ENCODE measurements around the gene ALOXE3. TPM values are rescaled to one million over a fixed set of nuclear protein-coding genes. Genes with fewer than 3 reads are reported as not detected.

Gene ALOXE3
- polyA plus RNA-seq, 4 donors = 0.04 TPM; not detected in 3

DNA sequence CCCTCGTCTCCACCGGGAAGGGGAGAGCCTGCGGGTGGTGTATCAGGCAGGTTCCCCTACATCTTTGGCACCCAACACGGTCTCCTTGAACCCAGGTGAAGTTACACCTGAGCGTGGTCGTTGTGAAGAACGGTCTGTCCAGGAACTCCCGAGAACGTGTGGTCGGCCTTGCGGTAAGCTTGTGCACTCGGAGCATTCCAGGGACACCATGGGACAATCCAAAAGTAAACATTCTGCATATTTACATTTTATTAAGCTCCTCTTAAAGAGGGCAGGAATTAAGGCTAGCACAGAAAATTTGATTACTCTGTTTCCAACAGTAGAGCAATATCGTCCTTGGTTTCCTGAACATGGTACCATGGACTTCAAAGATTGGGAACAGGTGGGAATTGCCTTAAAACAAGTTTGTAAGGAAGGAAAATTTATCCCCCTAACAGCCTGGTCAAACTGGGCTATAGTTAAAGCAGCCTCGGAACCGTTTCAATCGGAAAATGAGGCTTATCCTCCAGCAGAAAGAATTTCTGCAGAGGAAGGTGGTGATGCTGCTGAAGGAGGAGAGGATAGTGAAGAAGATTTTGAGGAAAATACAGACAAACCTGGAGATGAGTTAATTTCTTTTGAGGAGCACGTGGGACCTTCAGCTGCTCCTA lies 61.2 kb downstream of the ALOXE3 start:
- no peak for DNase-seq (ENCODE audit: low read depth in 4 of 4, low spot score in 3 of 4)

DNA sequence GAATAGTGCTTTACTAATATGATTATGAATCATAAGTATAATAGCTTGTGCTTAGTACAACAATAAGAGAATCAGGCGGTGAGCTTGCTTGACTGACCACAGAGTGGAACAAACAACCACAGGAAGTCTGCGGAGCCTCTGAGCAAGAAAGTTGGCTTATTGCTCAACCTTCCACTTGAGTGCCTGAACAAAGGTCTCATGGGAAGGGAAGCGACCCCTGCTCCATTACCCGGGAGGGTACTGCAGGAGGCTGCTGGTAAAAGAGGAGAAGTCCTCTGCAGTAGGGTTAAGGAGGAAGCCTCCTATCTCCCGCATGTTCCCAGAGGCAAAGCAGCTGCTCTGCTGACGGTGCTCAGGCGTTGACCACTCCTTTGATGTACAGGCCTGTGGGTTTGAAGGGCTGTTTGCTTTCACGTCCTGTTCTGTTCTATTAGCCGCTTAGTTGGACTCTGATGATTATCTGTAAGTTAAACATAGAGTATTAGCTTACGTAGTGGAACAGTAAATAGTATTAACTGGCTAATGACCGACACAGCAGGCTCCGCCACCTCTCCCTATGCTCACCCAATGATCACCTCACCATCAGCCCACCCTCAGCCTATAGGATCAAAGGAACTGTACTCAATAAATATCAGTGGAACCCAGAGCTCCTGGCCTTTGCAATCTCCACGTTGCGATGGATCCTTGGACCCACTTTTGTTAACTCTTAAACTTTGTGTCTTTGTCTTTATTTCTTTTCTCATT lies 61.9 kb downstream of the ALOXE3 start:
- no peak for DNase-seq (ENCODE audit: low read depth in 4 of 4, low spot score in 3 of 4)

DNA sequence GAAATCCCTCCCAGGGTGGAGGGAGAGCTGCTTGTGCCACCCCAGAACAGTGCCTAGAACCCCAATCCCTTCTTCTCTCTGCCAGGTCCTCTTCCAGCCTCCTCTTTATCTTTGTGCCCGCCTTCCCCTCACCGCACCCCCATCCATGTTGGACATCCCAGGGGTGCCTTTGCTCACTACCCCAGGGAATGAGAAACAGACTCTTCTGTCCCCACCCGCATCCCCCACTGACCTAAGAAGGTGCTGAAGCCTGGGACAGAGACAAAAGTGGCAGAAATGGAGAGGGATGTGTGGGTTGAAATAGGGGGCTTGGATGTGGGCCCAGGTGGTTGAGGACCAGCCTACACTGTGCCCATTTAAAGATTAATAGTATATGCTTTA lies 62.5 kb downstream of the ALOXE3 start:
- DNase-seq (ENCODE audit: low read depth in 4 of 4, low spot score in 3 of 4) = no peak

DNA sequence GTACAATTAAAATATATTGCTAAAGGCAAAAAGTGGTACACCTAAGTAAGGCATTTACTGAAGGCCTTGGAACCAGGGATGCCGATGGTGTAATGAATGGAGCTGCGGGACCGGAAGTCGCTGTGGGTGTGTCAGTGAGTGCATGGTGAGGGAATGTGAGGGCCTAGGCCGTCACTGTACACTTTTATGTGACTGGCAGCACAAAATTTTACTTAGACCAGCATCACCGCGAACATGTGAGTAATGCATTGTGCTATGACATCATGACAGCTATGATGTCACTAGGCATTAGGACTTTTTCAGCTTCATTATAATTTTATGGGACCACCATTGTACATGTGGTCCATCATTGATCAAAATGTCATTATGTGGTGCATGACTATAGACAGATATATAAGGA lies 64.7 kb downstream of the ALOXE3 start:
- no peak for DNase-seq (ENCODE audit: low read depth in 4 of 4, low spot score in 3 of 4)

DNA sequence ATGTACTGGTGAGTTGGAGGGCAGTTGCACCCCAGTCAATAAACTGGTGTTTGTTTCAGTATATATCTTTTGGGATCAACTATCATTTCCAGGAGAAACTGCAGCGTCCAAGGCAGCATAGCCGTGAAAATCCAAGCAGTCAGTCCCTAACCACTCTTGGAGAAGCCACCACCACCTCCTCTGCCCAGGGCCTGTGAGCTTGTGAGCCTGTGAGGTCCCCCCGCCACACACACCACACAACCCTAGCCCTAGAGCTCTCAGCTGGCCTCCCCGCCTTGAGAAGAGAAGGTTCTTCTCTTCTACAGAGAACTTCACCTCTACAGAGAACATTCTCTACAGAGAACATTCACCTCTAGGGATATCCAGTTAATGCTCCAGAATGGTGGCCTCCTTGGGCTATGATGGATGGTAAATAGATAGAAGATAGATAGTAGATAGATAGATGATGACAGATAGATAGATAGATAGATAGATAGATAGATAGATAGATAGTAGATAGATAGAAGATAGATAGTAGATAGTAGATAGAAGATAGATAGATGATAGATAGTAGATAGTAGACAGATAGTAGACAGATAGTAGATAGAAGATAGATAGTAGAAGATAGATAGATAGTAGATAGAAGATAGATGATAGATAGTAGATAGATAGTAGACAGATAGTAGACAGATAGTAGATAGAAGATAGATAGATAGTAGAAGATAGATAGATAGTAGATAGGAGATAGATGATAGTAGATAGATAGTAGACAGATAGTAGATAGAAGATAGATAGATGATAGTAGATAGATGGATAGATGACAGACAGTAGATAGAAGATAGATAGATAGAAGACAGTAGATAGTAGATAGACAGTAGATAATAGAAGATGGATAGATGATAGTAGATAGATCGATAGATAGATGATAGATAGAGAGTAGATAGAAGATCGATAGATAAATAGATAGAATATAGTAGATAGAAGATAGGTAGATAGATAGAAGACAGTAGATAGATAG lies 65.8 kb downstream of the ALOXE3 start:
- DNase-seq (ENCODE audit: low read depth in 4 of 4, low spot score in 3 of 4) = no peak

DNA sequence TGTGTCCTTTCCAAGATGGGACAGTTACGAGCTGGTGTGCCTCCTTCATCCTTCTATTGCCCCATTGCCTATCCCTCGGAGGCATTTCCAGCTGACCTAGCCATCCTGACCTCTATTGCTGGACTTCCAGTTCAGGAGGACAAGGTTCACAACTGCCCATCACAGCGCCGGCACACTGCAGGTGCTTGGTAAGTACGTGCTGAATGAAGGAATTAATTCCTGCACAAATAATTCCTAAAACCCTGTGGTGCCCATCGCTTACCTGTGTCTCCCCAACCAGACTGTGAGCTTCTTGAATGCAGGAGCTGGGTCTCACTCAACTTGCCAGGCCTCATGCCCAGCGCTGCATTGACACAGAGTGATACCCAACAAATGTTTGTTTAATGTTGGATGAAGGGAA lies 66.5 kb downstream of the ALOXE3 start:
- DNase-seq (ENCODE audit: low read depth in 4 of 4, low spot score in 3 of 4) = no peak

DNA sequence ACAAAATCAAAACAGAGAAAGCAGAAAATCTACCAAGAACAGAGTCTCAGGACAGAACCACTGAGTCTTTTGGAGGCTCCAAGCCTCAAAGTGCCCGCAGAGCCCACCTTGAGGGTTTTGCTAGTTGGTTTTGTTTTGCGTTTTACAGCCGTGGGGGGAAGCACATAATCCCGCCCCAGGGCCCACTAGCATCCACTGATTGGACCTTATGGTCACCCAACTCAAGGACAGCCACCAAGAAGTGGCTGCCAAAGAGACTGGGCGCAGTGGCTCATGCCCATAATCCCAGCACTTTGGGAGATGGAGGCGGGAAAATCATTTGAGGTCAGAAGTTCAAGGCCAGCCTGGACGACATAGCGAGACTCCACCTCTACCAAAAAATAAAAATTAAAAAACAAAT lies 69.6 kb downstream of the ALOXE3 start:
- no peak for DNase-seq (ENCODE audit: low read depth in 4 of 4, low spot score in 3 of 4)

DNA sequence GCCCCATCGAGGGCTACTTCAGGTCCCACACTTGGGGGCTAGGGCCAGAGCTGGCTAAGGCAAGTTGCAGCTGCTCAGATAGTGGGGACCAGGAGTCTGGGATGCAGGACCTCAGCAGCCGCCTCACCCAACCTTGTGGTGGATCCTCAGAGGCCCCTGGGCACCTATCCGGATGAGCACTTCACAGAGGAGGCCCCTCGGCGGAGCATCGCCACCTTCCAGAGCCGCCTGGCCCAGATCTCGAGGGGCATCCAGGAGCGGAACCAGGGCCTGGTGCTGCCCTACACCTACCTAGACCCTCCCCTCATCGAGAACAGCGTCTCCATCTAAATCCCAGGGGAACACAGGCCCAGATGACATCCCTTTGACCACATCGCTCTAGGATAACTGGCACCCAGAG lies 70.1 kb downstream of the ALOXE3 start:
- DNase-seq (ENCODE audit: low read depth in 4 of 4, low spot score in 3 of 4) = no peak

DNA sequence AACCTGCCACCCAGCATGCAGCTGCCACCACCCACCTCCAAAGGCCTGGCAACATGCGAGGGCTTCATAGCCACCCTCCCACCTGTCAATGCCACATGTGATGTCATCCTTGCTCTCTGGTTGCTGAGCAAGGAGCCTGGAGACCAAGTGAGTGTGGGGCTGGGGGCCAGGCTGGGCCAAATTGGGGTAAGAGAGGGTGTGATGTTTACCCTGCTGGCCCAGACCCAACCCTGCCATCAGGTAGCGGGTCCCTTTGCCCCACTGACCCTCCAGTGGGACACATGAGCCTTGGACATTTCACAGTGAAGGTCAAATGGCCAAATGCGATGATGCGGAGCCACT lies 70.6 kb downstream of the ALOXE3 start:
- no peak for DNase-seq (ENCODE audit: low read depth in 4 of 4, low spot score in 3 of 4)

DNA sequence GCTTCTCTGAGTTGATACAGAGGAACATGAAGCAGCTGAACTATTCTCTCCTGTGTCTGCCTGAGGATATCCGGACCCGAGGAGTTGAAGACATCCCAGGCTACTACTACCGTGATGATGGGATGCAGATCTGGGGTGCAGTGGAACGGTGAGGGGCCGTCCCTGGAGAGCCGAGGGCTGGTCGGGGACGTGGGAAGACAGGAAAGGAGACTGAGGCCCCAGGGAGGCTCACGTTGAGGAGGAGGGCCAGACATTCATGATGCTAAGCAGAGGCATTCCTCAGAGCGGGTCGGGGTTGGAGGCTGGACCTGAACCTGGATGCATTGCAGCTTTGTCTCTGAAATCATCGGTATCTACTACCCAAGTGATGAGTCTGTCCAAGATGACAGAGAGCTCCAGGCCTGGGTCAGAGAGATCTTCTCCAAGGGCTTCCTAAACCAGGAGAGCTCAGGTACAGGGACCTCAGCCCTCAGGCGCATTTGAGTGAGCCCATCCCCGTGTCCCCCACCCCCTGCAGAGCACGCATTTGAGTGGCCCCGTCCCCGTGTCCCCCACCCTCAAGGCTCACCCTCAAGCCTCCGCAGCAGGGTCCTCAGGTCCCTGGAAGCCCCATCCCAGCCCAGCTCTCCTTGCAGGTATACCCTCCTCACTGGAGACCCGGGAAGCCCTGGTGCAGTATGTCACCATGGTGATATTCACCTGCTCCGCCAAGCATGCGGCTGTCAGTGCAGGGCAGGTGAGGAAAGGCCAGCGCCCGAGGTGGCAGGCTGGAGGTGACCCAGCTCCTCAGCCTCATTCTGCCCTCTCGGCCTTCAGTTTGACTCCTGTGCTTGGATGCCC lies 71.2 kb downstream of the ALOXE3 start:
- no peak for DNase-seq (ENCODE audit: low read depth in 4 of 4, low spot score in 3 of 4)

DNA sequence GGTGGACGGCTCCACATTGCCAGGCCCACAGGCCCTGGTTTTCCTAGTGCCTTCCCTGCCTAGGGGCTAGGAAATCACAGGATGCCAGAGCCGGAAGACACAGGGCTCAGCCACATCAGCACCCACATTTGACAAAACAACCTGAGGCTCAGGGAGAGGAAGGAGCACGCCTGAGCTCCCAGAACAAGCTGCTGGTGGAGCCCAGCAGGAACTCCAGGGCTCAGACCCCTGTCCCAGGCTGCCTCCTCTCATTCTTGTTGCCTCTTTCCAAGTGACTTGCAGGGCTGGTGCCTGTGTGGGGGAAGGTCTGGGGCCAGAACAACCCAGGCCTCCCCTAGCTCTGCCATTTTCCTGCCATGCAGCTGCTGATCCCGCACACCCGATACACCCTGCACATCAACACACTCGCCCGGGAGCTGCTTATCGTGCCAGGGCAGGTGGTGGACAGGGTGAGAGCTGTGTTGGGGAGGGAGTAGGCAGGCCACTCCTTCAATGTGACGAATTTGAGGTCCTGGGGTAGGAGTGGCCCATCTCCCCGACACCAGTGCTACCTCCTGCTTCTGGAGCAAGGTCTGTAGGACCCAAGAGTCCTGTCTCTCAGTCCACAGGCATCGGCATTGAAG lies 71.9 kb downstream of the ALOXE3 start:
- no peak for DNase-seq (ENCODE audit: low read depth in 4 of 4, low spot score in 3 of 4)

Other genes starting within 250 kb of the ALOXE3 start
- 100 to 1,000 TPM; 149 to 161 (median 157) TPM for gene CHD3, start 229.7 kb downstream of the ALOXE3 start, polyA plus RNA-seq (ENCODE audit: insufficient read length in 4 of 4)
- gene RNF227, start 202.2 kb downstream of the ALOXE3 start, polyA plus RNA-seq (ENCODE audit: insufficient read length in 4 of 4) = 1 to 10 TPM; 4.4 to 5.7 (median 4.6) TPM
- 10 to 100 TPM in 2 of 4 donors, 1 to 10 TPM in 2; 9.6 to 11.5 (median 10.4) TPM for gene KCNAB3, start 188.7 kb downstream of the ALOXE3 start, polyA plus RNA-seq (ENCODE audit: insufficient read length in 4 of 4)
- 100 to 1,000 TPM; 129 to 157 (median 142) TPM for gene TRAPPC1, start 186.6 kb downstream of the ALOXE3 start, polyA plus RNA-seq (ENCODE audit: insufficient read length in 4 of 4)
- gene CNTROB, start 186.3 kb downstream of the ALOXE3 start, polyA plus RNA-seq (ENCODE audit: insufficient read length in 4 of 4) = 10 to 100 TPM; 47.3 to 56.2 (median 54.1) TPM
- gene GUCY2D, start 115.9 kb downstream of the ALOXE3 start, polyA plus RNA-seq (ENCODE audit: insufficient read length in 4 of 4) = under 1 TPM in 3 of 4 donors, not detected in 1; 0.35 to 0.56 (median 0.37) TPM
- 1 to 10 TPM in 3 of 4 donors, under 1 TPM in 1; 0.91 to 1.9 (median 1.3) TPM for gene ALOX15B, start 79.5 kb downstream of the ALOXE3 start, polyA plus RNA-seq (ENCODE audit: insufficient read length in 4 of 4)
- gene ALOX12B, start 30.8 kb downstream of the ALOXE3 start, polyA plus RNA-seq (ENCODE audit: insufficient read length in 4 of 4) = 1 to 10 TPM in 1 of 4 donors, under 1 TPM in 3; 0.62 to 1.1 (median 0.71) TPM
- under 1 TPM in 1 of 4 donors, not detected in 3; 0.08 TPM for gene HES7, start 5.6 kb upstream of the ALOXE3 start, polyA plus RNA-seq (ENCODE audit: insufficient read length in 4 of 4)
- 10 to 100 TPM; 20.4 to 38.1 (median 25.5) TPM for gene PER1, start 33.9 kb upstream of the ALOXE3 start, polyA plus RNA-seq (ENCODE audit: insufficient read length in 4 of 4)
- 100 to 1,000 TPM; 122 to 138 (median 126) TPM for gene VAMP2, start 44.4 kb upstream of the ALOXE3 start, polyA plus RNA-seq (ENCODE audit: insufficient read length in 4 of 4)
- 10 to 100 TPM; 23.9 to 26.4 (median 25.3) TPM for gene TMEM107, start 57.9 kb upstream of the ALOXE3 start, polyA plus RNA-seq (ENCODE audit: insufficient read length in 4 of 4)
- 1 to 10 TPM; 3.4 to 5.3 (median 4.4) TPM for gene BORCS6, start 71.7 kb upstream of the ALOXE3 start, polyA plus RNA-seq (ENCODE audit: insufficient read length in 4 of 4)
- gene AURKB, start 92.1 kb upstream of the ALOXE3 start, polyA plus RNA-seq (ENCODE audit: insufficient read length in 4 of 4) = 10 to 100 TPM; 31.5 to 37.5 (median 33.8) TPM
- gene CTC1, start 129.5 kb upstream of the ALOXE3 start, polyA plus RNA-seq (ENCODE audit: insufficient read length in 4 of 4) = 10 to 100 TPM; 25.3 to 37.1 (median 28.6) TPM
- gene PFAS, start 130.8 kb upstream of the ALOXE3 start, polyA plus RNA-seq (ENCODE audit: insufficient read length in 4 of 4) = 10 to 100 TPM; 41.0 to 49.0 (median 45.1) TPM
- gene RANGRF, start 170.2 kb upstream of the ALOXE3 start, polyA plus RNA-seq (ENCODE audit: insufficient read length in 4 of 4) = 10 to 100 TPM; 27.5 to 33.6 (median 31.3) TPM
- 1 to 10 TPM; 3.9 to 4.8 (median 4.3) TPM for gene SLC25A35, start 176.9 kb upstream of the ALOXE3 start, polyA plus RNA-seq (ENCODE audit: insufficient read length in 4 of 4)
- 10 to 100 TPM; 17.5 to 22.1 (median 19.4) TPM for gene ARHGEF15, start 191.7 kb upstream of the ALOXE3 start, polyA plus RNA-seq (ENCODE audit: insufficient read length in 4 of 4)
- not detected for gene ODF4, start 221.3 kb upstream of the ALOXE3 start, polyA plus RNA-seq (ENCODE audit: insufficient read length in 4 of 4)